K562 (cell line): ENCODE measurements around the gene CXXC1. TPM values are rescaled to one million over a fixed set of nuclear protein-coding genes. Genes with fewer than 3 reads are reported as not detected.

Experiments used
- ATAC-seq: fragments of 200-7000 bp; cut with Tn5 transposase; 3 replicates; pipeline ENCODE4 v1.9.1; 2020; ENCODE audit warnings: moderate library complexity
- BruUV-seq: library from RNA; stranded (reverse); fragments of 400-500 nt; replicated peaks from 2 replicates; lab custom pipeline; 2021; lab: Mats Ljungman, UMichigan
- CTCF ChIA-PET: fragments of 300-600 bp; formaldehyde crosslinking; extraction: SDS; loops from one replicate; lab custom pipeline; 2021; ENCODE audit warnings: low intra/inter-chr PET ratio; lab: Yijun Ruan, JAX
- POLR2A ChIA-PET: fragments of 300-600, 350-650 bp; sonication (Branson Sonifier 250); formaldehyde crosslinking; extraction: SDS; loops from one replicate; lab custom pipeline; 2021; ENCODE audit warnings: antibody characterized with exemption, inconsistent platforms; lab: Yijun Ruan, JAX
- DNase-seq, 4 experiments: peaks; one replicate each; pipeline versions ENCODE4 v3.0.0 to v3.0.0-alpha.2; 2011 to 2018; ENCODE audit warnings: low spot score in 3 of 4, mixed read lengths in 3 of 4; ENCODE audit errors: extremely low read depth in 1 of 4
- FAIRE-seq: peaks from 2 replicates; lab custom pipeline; 2011; peaks lifted over from hg19 to GRCh38; lab: Jason Lieb, UNC
- H2AFZ ChIP-seq: 2 replicates; pipeline ENCODE4 v1.6.0; 2011; ENCODE audit warnings: low read depth, low read length, control low read depth, inconsistent platforms
- H3K27ac ChIP-seq: fragments of 200-600 bp; 3 replicates; pipeline ENCODE4 v1.8.0; 2011; ENCODE audit warnings: low read depth, mild to moderate bottlenecking, control low read depth, inconsistent platforms, low read length, moderate library complexity, mixed read lengths; ENCODE audit errors: extremely low read depth
- H3K27me3 ChIP-seq, 2 experiments: fragments of 300-600 bp in 1 of 2; 2 replicates in 1 of 2; 3 replicates in 1 of 2; pipeline versions ENCODE4 v1.6.0 to v1.8.0; 2011; ENCODE audit warnings: inconsistent platforms in 2 of 2, low read length in 2 of 2, mild to moderate bottlenecking in 1 of 2, mixed read lengths in 1 of 2, moderate library complexity in 1 of 2; ENCODE audit not compliant: control insufficient read depth in 2 of 2, insufficient read depth in 2 of 2
- H3K36me3 ChIP-seq: fragments of 300-600 bp; 3 replicates; pipeline ENCODE4 v1.8.0; 2011; ENCODE audit warnings: mild to moderate bottlenecking, low read length, inconsistent platforms; ENCODE audit not compliant: control insufficient read depth, insufficient read depth
- H3K4me1 ChIP-seq, 2 experiments: fragments of 200-600 bp in 1 of 2; replicated peaks in 1 of 2; 2 replicates in 1 of 2; 3 replicates in 1 of 2; pipeline versions ENCODE4 v1.5.1 to v1.8.0; 2011; ENCODE audit warnings: inconsistent platforms in 2 of 2, low read length in 2 of 2, mild to moderate bottlenecking in 1 of 2, mixed read lengths in 1 of 2, moderate library complexity in 1 of 2; ENCODE audit not compliant: control insufficient read depth in 2 of 2, insufficient read depth in 2 of 2
- H3K4me2 ChIP-seq: 2 replicates; pipeline ENCODE4 v1.6.1; 2011; ENCODE audit warnings: low read length, control low read depth, inconsistent platforms, mixed read lengths; ENCODE audit not compliant: insufficient read depth
- H3K4me3 ChIP-seq: fragments of 200-600 bp; sonication (generic), shearing (Covaris generic); 2 replicates; pipeline ENCODE4 v1.5.1; 2016; ENCODE audit warnings: control low read depth, inconsistent platforms
- H3K79me2 ChIP-seq: fragments of 200-600 bp; 3 replicates; pipeline ENCODE4 v1.8.0; 2011; ENCODE audit warnings: low read length, inconsistent platforms; ENCODE audit not compliant: control insufficient read depth, insufficient read depth
- H3K9ac ChIP-seq, 2 experiments: 2 replicates each; pipeline versions ENCODE4 v1.6.0 to v1.6.1; 2011; ENCODE audit warnings: low read depth in 2 of 2, low read length in 2 of 2, control low read depth in 1 of 2, inconsistent platforms in 1 of 2, mild to moderate bottlenecking in 1 of 2, mixed read lengths in 1 of 2; ENCODE audit not compliant: insufficient read depth in 1 of 2
- H3K9me1 ChIP-seq: one replicate; pipeline ENCODE4 v1.6.0; 2011; ENCODE audit warnings: inconsistent platforms, mild to moderate bottlenecking, low read length, moderate library complexity; ENCODE audit not compliant: control insufficient read depth, insufficient read depth
- H3K9me3 ChIP-seq: replicated peaks from 2 replicates; pipeline ENCODE4 v1.5.1; 2011; ENCODE audit warnings: low read depth, low read length, inconsistent platforms; ENCODE audit not compliant: control insufficient read depth, insufficient read depth
- H4K20me1 ChIP-seq: replicated peaks from 2 replicates; pipeline ENCODE4 v1.6.1; 2011; ENCODE audit warnings: low read length, inconsistent platforms, mixed read lengths; ENCODE audit not compliant: control insufficient read depth, insufficient read depth
- DDX20 ChIP-seq: fragments of 450-650 bp; IDR thresholded peaks from 2 replicates; pipeline ENCODE4 v1.6.1; 2016; ENCODE audit warnings: missing genetic modification characterization, low read depth, mild to moderate bottlenecking, missing compliant biosample characterization, moderate library complexity
- POLR2G ChIP-seq: fragments of 200-400 bp; formaldehyde crosslinking; IDR thresholded peaks from 2 replicates; pipeline ENCODE4 v1.6.1; 2017; ENCODE audit warnings: low read depth, mild to moderate bottlenecking, antibody characterized with exemption, low read length, moderate library complexity
- RBFOX2 ChIP-seq: fragments of 200-400 bp; formaldehyde crosslinking; IDR thresholded peaks from 2 replicates; pipeline ENCODE4 v1.6.1; 2017; ENCODE audit warnings: low read depth, mild to moderate bottlenecking, low read length, moderate library complexity
- WGBS: fragments of 100-300 bp; shearing (Covaris generic); methylation state at CpG from one replicate; pipeline ENCODE4 v1.1.6; 2016; ENCODE audit warnings: low coverage, mixed read lengths; ENCODE audit not compliant: insufficient coverage; ENCODE audit errors: missing lambda C conversion rate; 5-methylcytosine and 5-hydroxymethylcytosine counted together
- in situ Hi-C: fragments of 300-500 bp; cut with MboI; formaldehyde crosslinking; loops from 4 replicates; pipeline ENCODE4 v1.15.0; 2018; ENCODE audit warnings: inconsistent platforms, mixed read lengths
- intact Hi-C: fragments of 100-400 bp; cut with micrococcal nuclease; formaldehyde crosslinking; loops from 2 replicates; pipeline ENCODE4 v1.14.2; 2022
- polyA plus RNA-seq, 8 experiments: library from polyadenylated mRNA; depleted of rRNA in 4 of 8; stranded (reverse) in 5 of 8; unstranded in 3 of 8; fragments of >200 nt; fragmentation: Nextera tagmentation in 2 of 8; fragmentation: Illumina TruSeq in 1 of 8; extraction: Ambion mirVana in 2 of 8; extraction: Trizol in 1 of 8; gene quantifications; 2 replicates each; pipeline versions ENCODE4 v1.2.1 to v1.2.3, GENCODE V29; 2011 to 2014; ENCODE audit warnings: inconsistent platforms in 1 of 8, missing spikeins in 1 of 8
- total RNA-seq, 7 experiments: library from RNA; depleted of rRNA in 6 of 7; stranded (reverse); fragments of >200 nt in 6 of 7; fragmentation: Illumina TruSeq in 2 of 7; extraction: Trizol in 2 of 7; gene quantifications; 2 replicates each; pipeline versions ENCODE4 v1.2.1 to v1.2.3, GENCODE V29; 2011 to 2021; ENCODE audit warnings: low replicate concordance in 1 of 7
- TF ChIP-seq, protein P1 (sequence below): fragments of 450-650 bp; formaldehyde crosslinking; IDR thresholded peaks from 2 replicates; pipeline ENCODE4 v1.4.0; 2020; ENCODE audit warnings: mild to moderate bottlenecking, moderate library complexity

CXXC1 gene
- total and polyA plus RNA-seq, 9 of the 15 experiments (the other 6 are each of a cell fraction or from before 2014, with no cell fraction given): 3.4 to 81.0 (median 34.1) TPM

DNA sequence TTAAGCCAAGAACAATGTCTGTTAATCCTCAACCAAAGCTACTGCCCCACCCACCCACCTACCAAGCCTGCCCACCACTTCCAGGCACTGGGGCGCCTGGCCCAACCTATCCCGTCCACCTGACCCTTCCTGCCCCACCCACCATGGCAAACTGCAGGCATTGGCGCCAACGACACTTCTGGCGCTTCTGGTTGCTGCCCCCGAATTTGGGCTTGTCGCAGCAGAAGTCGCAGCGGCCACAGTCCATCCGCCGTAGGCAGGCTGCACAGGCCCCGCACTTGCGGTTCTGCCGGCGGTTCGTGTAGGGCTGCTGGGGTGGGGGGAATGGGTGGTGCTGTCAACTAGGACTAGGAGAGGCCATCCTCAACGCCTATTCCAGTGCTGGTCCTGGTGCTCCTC is 13.4 kb downstream of the CXXC1 start:
- FAIRE-seq: no peak
- CTCF ChIA-PET: no interaction called here
- intact Hi-C loops: no loop called here
- Histone ChIP-seq H3K9me3 (peaks cover 7% of the 10 kb centered on the region), H3K27ac (no peak overlapping the region), H3K9ac (no peak overlapping the region), H3K4me3 (no peak overlapping the region), H3K4me1 (no peaks in the 10 kb centered on the region), H2AFZ (no peak overlapping the region), H4K20me1 (no peaks in the 10 kb centered on the region), H3K36me3 (peaks cover 96% of the 10 kb centered on the region), H3K4me2 (no peak overlapping the region), H3K9me1 (no peaks in the 10 kb centered on the region), H3K79me2 (peaks cover 10% of the 10 kb centered on the region), H3K27me3 (no peaks in the 10 kb centered on the region)
- TF ChIP-seq DDX20: no peak
- TF ChIP-seq, protein P1, sequence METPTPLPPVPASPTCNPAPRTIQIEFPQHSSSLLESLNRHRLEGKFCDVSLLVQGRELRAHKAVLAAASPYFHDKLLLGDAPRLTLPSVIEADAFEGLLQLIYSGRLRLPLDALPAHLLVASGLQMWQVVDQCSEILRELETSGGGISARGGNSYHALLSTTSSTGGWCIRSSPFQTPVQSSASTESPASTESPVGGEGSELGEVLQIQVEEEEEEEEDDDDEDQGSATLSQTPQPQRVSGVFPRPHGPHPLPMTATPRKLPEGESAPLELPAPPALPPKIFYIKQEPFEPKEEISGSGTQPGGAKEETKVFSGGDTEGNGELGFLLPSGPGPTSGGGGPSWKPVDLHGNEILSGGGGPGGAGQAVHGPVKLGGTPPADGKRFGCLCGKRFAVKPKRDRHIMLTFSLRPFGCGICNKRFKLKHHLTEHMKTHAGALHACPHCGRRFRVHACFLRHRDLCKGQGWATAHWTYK (CRISPR knock-in tag): no peak
- TF ChIP-seq POLR2G: peak; percentile 30; the same call in 1 of the 2 replicates
- peak; percentile 40; the same call in 1 of the 2 replicates for TF ChIP-seq RBFOX2
- DNase-seq: no peak
- 100% methylated on average over 4 of the region's 17 CpGs for WGBS
- POLR2A ChIA-PET: no interaction called here
- no peak for ATAC-seq
- in situ Hi-C loops: no loop called here
- no TSS peak for BruUV-seq
